ENCODE data around the gene TRNP1. TPM values are rescaled to one million over a fixed set of nuclear protein-coding genes. Genes with fewer than 3 reads are reported as not detected.

Gene TRNP1
- total RNA-seq, 1 donor from 2014 or later, result 2.0 TPM

DNA sequence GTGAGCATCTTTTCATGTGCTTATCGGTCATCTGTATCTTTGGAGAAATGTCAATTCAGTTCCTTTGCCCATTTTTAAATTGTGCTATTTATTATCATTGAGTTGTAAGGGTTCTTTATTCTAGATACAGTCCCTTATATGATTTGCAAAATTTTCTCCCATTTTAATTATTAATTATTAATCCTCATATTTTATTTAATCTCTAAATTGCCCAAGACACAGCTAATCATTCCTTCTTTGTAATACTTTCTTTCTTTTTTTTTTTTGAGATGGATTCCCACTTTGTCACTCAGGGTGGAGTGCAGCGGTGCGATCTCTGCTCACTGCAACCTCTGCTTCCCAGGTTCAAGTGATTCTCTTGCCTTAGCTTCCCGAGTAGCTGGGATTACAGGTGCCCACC lies 32.2 kb downstream of the TRNP1 start:
- no peak overlapping the region for H2AFZ ChIP-seq (replicated peaks)
- no peak overlapping the region for H3K27ac Mint-ChIP-seq
- TF ChIP-seq EZH2phosphoT487 (IDR thresholded peaks at IDR 0.05), result no peak
- TF ChIP-seq, protein P1, sequence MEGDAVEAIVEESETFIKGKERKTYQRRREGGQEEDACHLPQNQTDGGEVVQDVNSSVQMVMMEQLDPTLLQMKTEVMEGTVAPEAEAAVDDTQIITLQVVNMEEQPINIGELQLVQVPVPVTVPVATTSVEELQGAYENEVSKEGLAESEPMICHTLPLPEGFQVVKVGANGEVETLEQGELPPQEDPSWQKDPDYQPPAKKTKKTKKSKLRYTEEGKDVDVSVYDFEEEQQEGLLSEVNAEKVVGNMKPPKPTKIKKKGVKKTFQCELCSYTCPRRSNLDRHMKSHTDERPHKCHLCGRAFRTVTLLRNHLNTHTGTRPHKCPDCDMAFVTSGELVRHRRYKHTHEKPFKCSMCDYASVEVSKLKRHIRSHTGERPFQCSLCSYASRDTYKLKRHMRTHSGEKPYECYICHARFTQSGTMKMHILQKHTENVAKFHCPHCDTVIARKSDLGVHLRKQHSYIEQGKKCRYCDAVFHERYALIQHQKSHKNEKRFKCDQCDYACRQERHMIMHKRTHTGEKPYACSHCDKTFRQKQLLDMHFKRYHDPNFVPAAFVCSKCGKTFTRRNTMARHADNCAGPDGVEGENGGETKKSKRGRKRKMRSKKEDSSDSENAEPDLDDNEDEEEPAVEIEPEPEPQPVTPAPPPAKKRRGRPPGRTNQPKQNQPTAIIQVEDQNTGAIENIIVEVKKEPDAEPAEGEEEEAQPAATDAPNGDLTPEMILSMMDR (IDR thresholded peaks at IDR 0.05), result no peak
- no peak for TF ChIP-seq EZH2 (IDR thresholded peaks at IDR 0.05)
- peaks cover 27% of the 10 kb centered on the region for H3K4me1 Mint-ChIP-seq
- H3K9me3 ChIP-seq (ENCODE audit: low read depth), result no peaks in the 10 kb centered on the region
- H3K27ac ChIP-seq, result no peak overlapping the region
- H3K27me3 ChIP-seq, result no peaks in the 10 kb centered on the region
- no peak overlapping the region for H3K4me3 ChIP-seq
- H3K4me1 ChIP-seq, result peaks cover 25% of the 10 kb centered on the region
- peaks cover 7% of the 10 kb centered on the region for H3K27me3 Mint-ChIP-seq (ENCODE audit: insufficient read depth, low read depth)
- H3K4me2 ChIP-seq, result no peak overlapping the region
- H3K4me3 Mint-ChIP-seq, result no peak overlapping the region
- no peaks in the 10 kb centered on the region for H3K36me3 Mint-ChIP-seq
- H3K36me3 ChIP-seq, result no peaks in the 10 kb centered on the region
- no peaks in the 10 kb centered on the region for H3K9me3 Mint-ChIP-seq
- H3F3A ChIP-seq (ENCODE audit: low read depth), result peaks cover 16% of the 10 kb centered on the region
- H3K79me2 ChIP-seq (ENCODE audit: low read depth), result no peaks in the 10 kb centered on the region
- H4K20me1 ChIP-seq (ENCODE audit: low read depth), result no peaks in the 10 kb centered on the region
- no peak overlapping the region for H3K9ac ChIP-seq
- no peak for DNase-seq (ENCODE audit: low spot score)

DNA sequence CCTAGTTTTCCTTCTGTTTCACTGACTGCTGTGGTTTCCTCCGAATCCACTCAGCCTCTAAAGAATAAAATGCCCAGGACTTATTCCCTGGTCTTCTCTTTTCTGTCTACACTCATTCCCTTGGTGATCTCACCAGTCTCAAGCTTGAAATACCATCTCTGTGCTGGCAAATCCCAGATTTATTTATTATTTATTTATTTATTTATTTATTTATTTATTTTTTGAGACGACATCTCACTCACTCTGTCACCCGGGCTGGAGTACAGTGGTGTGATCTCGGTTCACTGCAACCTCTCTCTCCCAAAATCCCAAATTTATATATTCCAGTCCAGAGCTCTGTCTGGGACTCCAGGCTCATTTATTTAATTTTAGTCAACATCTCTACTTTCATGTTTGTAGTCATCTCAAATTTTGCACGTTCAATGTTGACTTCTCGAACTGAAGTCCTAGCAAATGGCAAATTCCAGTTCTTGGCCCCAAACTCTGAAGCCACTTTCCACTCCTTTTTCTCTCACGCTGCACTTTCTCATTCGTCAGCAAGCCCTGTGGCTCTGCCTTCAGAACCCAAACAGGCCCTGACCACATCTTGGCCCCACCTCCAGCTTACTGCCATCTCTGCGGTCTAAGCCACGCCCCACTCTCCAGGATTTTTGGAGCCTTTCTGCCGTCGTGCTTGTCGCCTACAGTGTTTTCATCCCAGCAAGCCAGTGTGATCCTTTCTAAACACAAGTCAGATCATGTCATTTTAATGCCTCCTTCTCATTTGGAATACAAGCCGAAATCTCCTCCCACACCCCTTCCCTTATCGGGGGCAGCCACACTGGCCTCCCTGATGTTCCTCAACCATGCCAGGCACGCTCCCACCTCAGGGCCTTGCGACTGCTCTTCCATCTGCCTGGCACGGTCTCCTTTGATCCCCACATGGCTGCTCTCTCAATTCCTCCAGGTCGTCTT lies 33.4 kb downstream of the TRNP1 start:
- Histone ChIP-seq H2AFZ (replicated peaks) (peak overlapping the region; percentile 80), H3K9ac (no peak overlapping the region), H3F3A (ENCODE audit: low read depth) (peaks cover 24% of the 10 kb centered on the region), H3K4me2 (peak overlapping the region; percentile 0), H3K27me3 (no peaks in the 10 kb centered on the region), H3K79me2 (ENCODE audit: low read depth) (no peaks in the 10 kb centered on the region), H3K27ac (no peak overlapping the region), H3K9me3 (ENCODE audit: low read depth) (no peaks in the 10 kb centered on the region), H3K4me1 (peaks cover 22% of the 10 kb centered on the region), H3K4me3 (no peak overlapping the region), H4K20me1 (ENCODE audit: low read depth) (no peaks in the 10 kb centered on the region), H3K36me3 (no peaks in the 10 kb centered on the region)
- Mint-ChIP-seq H3K36me3 (no peaks in the 10 kb centered on the region), H3K27me3 (ENCODE audit: insufficient read depth, low read depth) (peaks cover 9% of the 10 kb centered on the region), H3K27ac (peak overlapping the region; percentile 78), H3K4me1 (peaks cover 22% of the 10 kb centered on the region), H3K9me3 (no peaks in the 10 kb centered on the region), H3K4me3 (peak overlapping the region; percentile 37)
- TF ChIP-seq EZH2phosphoT487 (IDR thresholded peaks at IDR 0.05) (no peak), EZH2 (IDR thresholded peaks at IDR 0.05) (no peak)
- TF ChIP-seq, protein P1 (IDR thresholded peaks at IDR 0.05), result no peak
- DNase-seq (ENCODE audit: low spot score), result peak; percentile 88

DNA sequence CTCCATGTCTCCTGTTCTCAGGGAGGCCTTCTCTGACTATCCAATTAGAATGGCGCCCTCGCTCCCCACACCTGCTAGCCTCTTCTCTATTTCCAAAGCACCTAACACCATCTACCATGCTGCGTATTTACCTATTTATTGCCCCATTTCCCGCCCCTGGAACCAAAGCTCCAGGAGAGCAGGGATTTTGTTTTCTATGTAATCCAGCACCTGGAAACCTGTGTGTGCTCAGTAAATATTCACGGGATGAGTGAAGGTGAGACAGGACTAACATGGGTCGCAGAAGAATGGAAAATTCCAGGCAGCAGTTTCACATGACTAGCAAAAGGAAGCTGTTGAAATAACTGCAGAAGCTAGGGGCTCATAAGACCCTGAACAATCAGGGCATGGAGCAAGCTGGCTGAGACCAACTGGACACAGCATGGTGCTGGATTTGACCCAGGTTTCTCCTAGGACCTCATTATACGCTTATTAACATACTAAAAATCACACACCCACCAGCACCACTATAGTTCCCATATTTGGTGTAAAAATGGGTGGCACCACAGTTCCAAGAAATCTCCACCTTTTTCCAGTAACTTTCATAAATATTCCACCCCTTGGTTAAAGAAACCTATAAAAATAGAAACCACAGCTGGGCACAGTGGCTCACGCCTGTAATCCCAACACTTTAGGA lies 34.2 kb downstream of the TRNP1 start:
- peak overlapping the region; percentile 78 for H3K27ac Mint-ChIP-seq
- H2AFZ ChIP-seq (replicated peaks), result peak overlapping the region; percentile 80
- no peak for DNase-seq (ENCODE audit: low spot score)
- H3K4me3 Mint-ChIP-seq, result no peak overlapping the region
- peaks cover 21% of the 10 kb centered on the region for H3K4me1 Mint-ChIP-seq
- no peaks in the 10 kb centered on the region for H3K79me2 ChIP-seq (ENCODE audit: low read depth)
- no peaks in the 10 kb centered on the region for H3K9me3 Mint-ChIP-seq
- peaks cover 24% of the 10 kb centered on the region for H3K4me1 ChIP-seq
- no peaks in the 10 kb centered on the region for H3K9me3 ChIP-seq (ENCODE audit: low read depth)
- H3K36me3 Mint-ChIP-seq, result no peaks in the 10 kb centered on the region
- H3K4me2 ChIP-seq, result peak overlapping the region; percentile 0
- H3F3A ChIP-seq (ENCODE audit: low read depth), result peaks cover 32% of the 10 kb centered on the region
- no peaks in the 10 kb centered on the region for H3K36me3 ChIP-seq
- peaks cover 11% of the 10 kb centered on the region for H3K27me3 Mint-ChIP-seq (ENCODE audit: insufficient read depth, low read depth)
- no peak overlapping the region for H3K9ac ChIP-seq
- TF ChIP-seq, protein P1 (IDR thresholded peaks at IDR 0.05), result no peak
- no peak for TF ChIP-seq EZH2phosphoT487 (IDR thresholded peaks at IDR 0.05)
- no peak for TF ChIP-seq EZH2 (IDR thresholded peaks at IDR 0.05)
- no peak overlapping the region for H3K4me3 ChIP-seq
- H3K27me3 ChIP-seq, result no peaks in the 10 kb centered on the region
- no peak overlapping the region for H3K27ac ChIP-seq
- H4K20me1 ChIP-seq (ENCODE audit: low read depth), result no peaks in the 10 kb centered on the region

All from neural progenitor cell (in vitro differentiated cells).